SK-N-SH treated with all-trans-retinoic acid at 6 μM for 48 hours (cell line): ENCODE measurements around the gene COX4I2.

ENCODE experiments used
- CREB5 ChIP-seq: fragments of 250-450 bp; sonication (Bioruptor Pico); IDR thresholded peaks from 2 replicates; pipeline ENCODE4 v1.5.1; 2020; ENCODE audit warnings: low read depth, mild to moderate bottlenecking, moderate library complexity
- OSR1 ChIP-seq: fragments of 250-450 bp; sonication (Bioruptor Pico); IDR thresholded peaks from 2 replicates; pipeline ENCODE4 v1.8.0; 2022; ENCODE audit warnings: moderate library complexity, mild to moderate bottlenecking, inconsistent platforms
- RARB ChIP-seq: fragments of 250-450 bp; sonication (Bioruptor Pico); IDR thresholded peaks from 2 replicates; pipeline ENCODE4 v1.8.0; 2021; ENCODE audit warnings: mild to moderate bottlenecking, moderate library complexity
- SNAI2 ChIP-seq: fragments of 250-450 bp; sonication (Bioruptor Pico); IDR thresholded peaks from 2 replicates; pipeline ENCODE4 v1.5.0; 2020; ENCODE audit warnings: mild to moderate bottlenecking, moderate library complexity
- TCF4 ChIP-seq: fragments of 250-450 bp; sonication (Bioruptor Pico); IDR thresholded peaks from 2 replicates; pipeline ENCODE4 v1.8.0; 2021; ENCODE audit warnings: mild to moderate bottlenecking, moderate library complexity, borderline replicate concordance
- ZC3H10 ChIP-seq: fragments of 250-450 bp; sonication (Bioruptor Pico); IDR thresholded peaks from 2 replicates; pipeline ENCODE4 v1.5.1; 2021; ENCODE audit warnings: mild to moderate bottlenecking, moderate library complexity
- ZFP3 ChIP-seq: fragments of 250-450 bp; sonication (Bioruptor Pico); IDR thresholded peaks from 2 replicates; pipeline ENCODE4 v1.5.0; 2020; ENCODE audit warnings: mild to moderate bottlenecking, moderate library complexity
- ZNF565 ChIP-seq: fragments of 450-650 bp; formaldehyde crosslinking; conservative IDR thresholded peaks from 2 replicates; pipeline ENCODE4 v1.5.0; 2020; ENCODE audit warnings: low read depth, mild to moderate bottlenecking, moderate library complexity
- ZNF70 ChIP-seq: fragments of 450-650 bp; formaldehyde crosslinking; IDR thresholded peaks from 2 replicates; pipeline ENCODE4 v1.5.0; 2020; ENCODE audit warnings: mild to moderate bottlenecking, moderate library complexity
- ZNF8 ChIP-seq: fragments of 450-650 bp; formaldehyde crosslinking; IDR thresholded peaks from 2 replicates; pipeline ENCODE4 v1.5.0; 2020; ENCODE audit warnings: mild to moderate bottlenecking, moderate library complexity

DNA sequence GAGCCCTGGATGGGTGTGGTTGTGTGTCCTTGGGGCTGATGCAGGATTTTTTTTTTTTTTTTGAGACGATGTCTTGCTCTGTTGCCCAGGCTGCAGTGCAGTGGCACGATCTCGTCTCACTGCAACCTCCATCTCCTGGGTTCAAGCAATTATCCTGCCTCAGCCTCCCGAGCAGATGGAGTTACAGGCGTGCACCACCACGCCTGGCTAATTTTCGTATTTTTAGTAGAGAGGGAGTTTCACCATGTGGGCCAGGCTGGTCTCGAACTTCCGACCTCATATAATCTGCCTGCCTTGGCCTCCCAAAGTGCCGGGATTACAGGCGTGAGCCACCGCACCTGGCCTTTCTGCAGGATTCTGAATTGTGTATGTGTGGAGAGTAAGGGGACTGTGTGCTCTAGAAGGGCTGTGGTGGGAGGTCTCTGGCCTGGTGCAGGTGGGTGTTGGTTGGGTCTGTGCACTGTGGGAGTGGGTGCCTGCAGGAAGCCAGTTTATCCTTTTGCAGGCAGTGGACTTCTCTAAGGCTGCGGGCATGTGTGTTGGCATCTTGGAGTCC, 43.6 kb upstream of the COX4I2 start:
- no peak for TF ChIP-seq ZC3H10 (CRISPR knock-in tag)
- no peak for TF ChIP-seq ZNF8 (CRISPR knock-in tag)
- no peak for TF ChIP-seq ZNF565 (CRISPR knock-in tag)
- no peak for TF ChIP-seq SNAI2 (CRISPR knock-in tag)
- TF ChIP-seq CREB5 (CRISPR knock-in tag), result no peak
- TF ChIP-seq RARB (CRISPR knock-in tag), result no peak
- TF ChIP-seq ZNF70 (CRISPR knock-in tag), result no peak
- TF ChIP-seq ZFP3 (CRISPR knock-in tag), result no peak
- no peak for TF ChIP-seq TCF4
- TF ChIP-seq OSR1 (CRISPR knock-in tag), result no peak
